Left lung (tissue), 10 donors: ENCODE results near the gene CYSRT1. TPM values are rescaled to one million over a fixed set of nuclear protein-coding genes. Genes with fewer than 3 reads are reported as not detected.

Source experiments
- ATAC-seq: fragments of 200-7000 bp; cut with Tn5 transposase; one replicate; pipeline ENCODE4 v1.9.1; 2020; ENCODE audit warnings: moderate library complexity
- DNase-seq, 4 donors: peaks; one replicate each; pipeline ENCODE4 v3.0.0-alpha.2; 2013 to 2020
- H3K27ac ChIP-seq, 2 donors: fragments of 200-600 bp; sonication (generic) in 1 of 2; one replicate each; pipeline versions ENCODE4 v1.5.0 to v1.8.0; 2020 to 2021
- H3K27me3 ChIP-seq, 2 donors: fragments of 200-600 bp; sonication (generic) in 1 of 2; one replicate each; pipeline versions ENCODE4 v1.5.0 to v1.8.0; 2020 to 2021
- H3K36me3 ChIP-seq, 2 donors: fragments of 200-600 bp; sonication (generic) in 1 of 2; one replicate each; pipeline versions ENCODE4 v1.5.0 to v1.8.0; 2020 to 2021
- H3K4me1 ChIP-seq, 2 donors: fragments of 200-600 bp; one replicate each; pipeline ENCODE4 v1.8.0; 2021
- H3K4me3 ChIP-seq, 2 donors: fragments of 200-600 bp; sonication (generic) in 1 of 2; one replicate each; pipeline versions ENCODE4 v1.5.0 to v1.8.0; 2020 to 2021; ENCODE audit warnings: mild to moderate bottlenecking in 1 of 2
- H3K9me3 ChIP-seq, 2 donors: fragments of 200-600 bp; sonication (generic) in 1 of 2; one replicate each; pipeline versions ENCODE4 v1.5.0 to v1.8.0; 2020 to 2021
- intact Hi-C, 2 donors: fragments of 100-400 bp; cut with DNase I; formaldehyde crosslinking; loops; one replicate each; pipeline versions ENCODE4 v1.11.2 to v1.14.2; 2022
- polyA plus RNA-seq, 6 donors: library from polyadenylated mRNA; unstranded; fragments of 120-200 nt; gene quantifications; one replicate each; pipeline ENCODE4 v1.2.1, GENCODE V29; 2013; ENCODE audit not compliant: insufficient read length in 6 of 6
- total RNA-seq, 2 donors: library from RNA; stranded (reverse); fragmentation: NEBNext Ultra II Directional; extraction: Animal tissue kit (Norgen Biotek cat#: 25700); gene quantifications; one replicate each; pipeline ENCODE4 v1.2.1, GENCODE V29; 2021
- TF ChIP-seq, protein P1 (sequence below), 2 donors: fragments of 200-600 bp; sonication (generic) in 1 of 2; IDR thresholded peaks; one replicate each; pipeline versions ENCODE4 v1.5.0 to v1.8.0; 2021; ENCODE audit warnings: antibody characterized with exemption in 2 of 2
- donor health status: DM: no; HTN: yes; CAD: no.
- donor health status: DM: no; HTN: no; CAD: no.

Gene CYSRT1
- total and polyA plus RNA-seq, 8 donors = 0.44 to 3.7 (median 2.3) TPM

DNA sequence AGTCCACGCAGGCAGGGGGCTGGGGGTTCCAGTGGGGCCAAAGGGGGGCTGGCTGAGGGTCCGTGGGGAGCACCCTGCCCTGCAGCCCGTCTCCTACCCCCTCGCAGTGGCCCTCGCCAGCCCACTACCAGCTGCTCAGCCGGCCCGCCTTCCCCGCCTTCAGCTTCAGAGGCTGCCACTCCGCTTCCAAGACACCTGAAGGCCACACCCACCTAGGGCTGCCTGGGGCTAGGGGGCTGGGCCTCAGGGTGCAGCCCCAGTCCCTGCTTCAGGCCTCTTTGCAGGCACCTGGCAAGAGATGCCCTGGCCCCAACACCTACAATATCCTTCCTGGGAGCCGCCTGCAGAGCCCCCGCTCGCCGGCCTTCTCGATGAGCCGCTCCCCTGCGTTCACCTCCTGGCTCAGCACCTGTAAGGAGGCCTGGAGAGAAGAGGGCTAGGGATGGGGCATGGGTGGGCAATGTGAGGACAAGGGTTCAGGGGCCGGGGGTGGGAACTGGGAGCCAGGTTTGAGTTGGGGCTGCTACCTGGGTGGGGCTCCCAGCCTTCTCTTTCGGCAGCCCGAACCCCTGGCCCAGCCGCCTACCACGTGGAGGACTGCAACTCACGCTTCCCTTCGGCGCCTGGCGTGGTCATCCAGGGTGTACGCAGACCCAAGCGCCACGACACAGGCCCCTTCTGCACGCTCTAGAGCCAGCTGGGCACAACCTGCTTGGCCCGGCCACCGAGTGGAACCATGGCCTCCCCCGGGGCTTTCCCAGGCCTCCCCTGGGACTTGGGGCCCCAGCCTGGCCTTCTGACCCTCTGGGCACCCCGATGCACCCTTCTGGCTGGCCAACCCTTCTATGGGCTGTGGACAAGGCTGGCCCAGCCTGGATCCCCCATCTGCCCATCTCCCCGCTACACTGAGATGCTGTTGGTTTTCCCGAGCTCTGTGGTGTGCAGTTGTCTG lies 27.9 kb downstream of the CYSRT1 start:
- Histone ChIP-seq H3K27ac (no peak overlapping the region), H3K36me3 (peaks cover 0 to 12% of the 10 kb centered on the region in 2 donors), H3K27me3 (no peaks in the 10 kb centered on the region), H3K4me1 (peaks cover 13 to 28% of the 10 kb centered on the region in 2 donors), H3K9me3 (no peaks in the 10 kb centered on the region), H3K4me3 (no peak overlapping the region)
- DNase-seq (peak in 1 of 4 donors; percentile 32), ATAC-seq (no peak)
- intact Hi-C loops = no loop called here
- TF ChIP-seq, protein P1, sequence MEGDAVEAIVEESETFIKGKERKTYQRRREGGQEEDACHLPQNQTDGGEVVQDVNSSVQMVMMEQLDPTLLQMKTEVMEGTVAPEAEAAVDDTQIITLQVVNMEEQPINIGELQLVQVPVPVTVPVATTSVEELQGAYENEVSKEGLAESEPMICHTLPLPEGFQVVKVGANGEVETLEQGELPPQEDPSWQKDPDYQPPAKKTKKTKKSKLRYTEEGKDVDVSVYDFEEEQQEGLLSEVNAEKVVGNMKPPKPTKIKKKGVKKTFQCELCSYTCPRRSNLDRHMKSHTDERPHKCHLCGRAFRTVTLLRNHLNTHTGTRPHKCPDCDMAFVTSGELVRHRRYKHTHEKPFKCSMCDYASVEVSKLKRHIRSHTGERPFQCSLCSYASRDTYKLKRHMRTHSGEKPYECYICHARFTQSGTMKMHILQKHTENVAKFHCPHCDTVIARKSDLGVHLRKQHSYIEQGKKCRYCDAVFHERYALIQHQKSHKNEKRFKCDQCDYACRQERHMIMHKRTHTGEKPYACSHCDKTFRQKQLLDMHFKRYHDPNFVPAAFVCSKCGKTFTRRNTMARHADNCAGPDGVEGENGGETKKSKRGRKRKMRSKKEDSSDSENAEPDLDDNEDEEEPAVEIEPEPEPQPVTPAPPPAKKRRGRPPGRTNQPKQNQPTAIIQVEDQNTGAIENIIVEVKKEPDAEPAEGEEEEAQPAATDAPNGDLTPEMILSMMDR (IDR thresholded peaks at IDR 0.05) = no peak

DNA sequence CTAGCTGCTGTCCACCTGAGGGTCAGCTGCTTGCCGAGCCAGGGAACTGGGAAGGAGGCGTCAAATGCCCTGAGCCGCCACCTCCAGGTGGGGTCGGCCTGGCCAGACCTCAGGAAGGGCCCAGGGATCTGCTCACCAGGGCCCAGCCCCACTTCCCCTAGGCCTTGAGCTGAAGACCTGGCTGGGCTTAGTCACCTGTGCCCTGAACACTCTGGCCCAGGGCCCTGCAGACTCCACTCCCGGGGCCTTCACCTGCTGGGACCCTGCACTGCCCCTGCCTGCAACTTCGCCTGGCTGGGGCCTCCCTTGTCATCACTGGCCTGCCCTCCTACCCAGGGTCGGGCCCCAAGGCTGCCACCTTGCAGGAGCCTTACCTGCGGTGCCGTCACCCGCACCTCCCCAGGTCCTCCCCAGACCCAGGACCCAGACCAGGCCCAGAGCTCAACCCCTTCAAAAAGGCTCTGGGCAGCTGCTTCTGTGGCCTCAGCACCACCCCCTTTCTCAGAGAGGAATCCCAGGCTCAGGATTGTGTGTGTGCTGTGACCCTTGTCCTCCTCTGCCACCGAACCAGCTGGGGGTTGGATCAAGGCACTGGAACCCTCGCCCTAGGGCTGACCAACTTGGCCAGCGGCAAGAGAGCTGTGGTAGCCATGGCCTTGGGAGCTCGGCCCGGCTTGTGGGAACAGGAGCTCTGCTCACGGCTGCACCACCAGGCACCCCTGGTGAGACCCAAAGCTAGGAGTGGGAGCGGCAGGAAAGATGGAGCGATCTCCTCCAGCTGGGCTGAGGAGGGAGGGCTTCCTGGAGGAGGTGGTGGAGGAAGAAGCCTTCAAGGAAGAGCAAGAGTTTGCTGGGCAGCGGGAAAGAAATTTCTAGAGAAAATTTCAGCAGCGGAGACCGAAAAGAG lies 29.0 kb downstream of the CYSRT1 start:
- Histone ChIP-seq H3K9me3 (no peaks in the 10 kb centered on the region), H3K4me3 (peak overlapping the region; percentile 98 to 99), H3K36me3 (peaks cover 0 to 22% of the 10 kb centered on the region in 2 donors), H3K27me3 (no peaks in the 10 kb centered on the region), H3K4me1 (peaks cover 13 to 28% of the 10 kb centered on the region in 2 donors), H3K27ac (peak overlapping the region in 1 of 2 donors; percentile 83)
- ATAC-seq = peak; percentile 1
- intact Hi-C loops = no loop called here
- TF ChIP-seq, protein P1 (IDR thresholded peaks at IDR 0.05) = no peak
- no peak for DNase-seq

DNA sequence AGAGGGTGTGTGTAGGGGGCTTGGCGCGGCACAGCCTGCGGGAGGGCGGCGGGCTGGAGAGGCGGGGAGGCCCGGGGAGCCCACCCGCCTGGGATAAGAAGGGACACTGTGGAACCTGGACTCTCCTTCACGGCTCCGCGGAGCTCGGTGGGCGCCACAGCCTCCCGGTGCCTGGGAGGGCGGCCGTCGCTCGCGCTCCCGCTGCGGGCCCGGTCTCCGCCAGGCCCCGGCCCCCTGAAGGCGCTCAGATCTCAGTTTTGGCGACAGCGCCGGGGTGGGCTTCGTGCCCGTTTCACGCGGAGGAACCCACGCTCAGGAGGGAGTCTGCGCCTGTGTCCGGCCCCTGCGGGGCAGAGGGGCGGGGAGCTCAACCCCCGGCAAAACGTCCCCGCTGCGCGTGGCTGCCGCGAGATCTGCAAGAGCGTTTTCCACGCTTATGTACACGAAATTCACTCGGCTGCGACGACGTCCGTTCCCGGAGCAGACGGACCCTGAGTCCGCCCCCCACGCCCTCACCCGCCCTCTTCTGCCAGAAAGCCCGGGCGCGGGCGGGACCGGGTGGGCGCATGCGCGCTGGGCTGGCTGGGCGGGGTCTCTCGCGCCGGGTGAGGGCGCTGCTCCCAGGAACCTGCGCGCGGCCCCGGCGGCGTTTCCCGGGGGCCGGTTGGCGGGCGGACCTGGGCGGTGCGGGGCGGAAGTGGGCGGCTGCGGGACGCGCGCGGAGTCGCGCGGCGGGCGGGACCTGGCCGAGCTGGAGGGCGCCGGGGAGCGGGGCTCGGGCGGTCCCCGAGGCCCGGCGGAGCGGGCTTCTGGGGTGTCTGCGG lies 29.9 kb downstream of the CYSRT1 start, which contains the start of gene NELFB:
TSS of gene NELFB (plus strand) at position 704 of the 824 bp plus-strand sequence.
- peak; percentile 93 for ATAC-seq
- Histone ChIP-seq H3K9me3 (no peaks in the 10 kb centered on the region), H3K36me3 (peaks cover 0 to 27% of the 10 kb centered on the region in 2 donors), H3K27me3 (no peaks in the 10 kb centered on the region), H3K27ac (peak within 1 kb of the TSS; percentile 53 to 83), H3K4me1 (peaks cover 13 to 28% of the 10 kb centered on the region in 2 donors), H3K4me3 (peak within 1 kb of the TSS; percentile 98 to 99)
- TF ChIP-seq, protein P1 (IDR thresholded peaks at IDR 0.05) = no peak
- DNase-seq = peak; percentile 91 to 99 (median 94)
- intact Hi-C loops = no loop called here

DNA sequence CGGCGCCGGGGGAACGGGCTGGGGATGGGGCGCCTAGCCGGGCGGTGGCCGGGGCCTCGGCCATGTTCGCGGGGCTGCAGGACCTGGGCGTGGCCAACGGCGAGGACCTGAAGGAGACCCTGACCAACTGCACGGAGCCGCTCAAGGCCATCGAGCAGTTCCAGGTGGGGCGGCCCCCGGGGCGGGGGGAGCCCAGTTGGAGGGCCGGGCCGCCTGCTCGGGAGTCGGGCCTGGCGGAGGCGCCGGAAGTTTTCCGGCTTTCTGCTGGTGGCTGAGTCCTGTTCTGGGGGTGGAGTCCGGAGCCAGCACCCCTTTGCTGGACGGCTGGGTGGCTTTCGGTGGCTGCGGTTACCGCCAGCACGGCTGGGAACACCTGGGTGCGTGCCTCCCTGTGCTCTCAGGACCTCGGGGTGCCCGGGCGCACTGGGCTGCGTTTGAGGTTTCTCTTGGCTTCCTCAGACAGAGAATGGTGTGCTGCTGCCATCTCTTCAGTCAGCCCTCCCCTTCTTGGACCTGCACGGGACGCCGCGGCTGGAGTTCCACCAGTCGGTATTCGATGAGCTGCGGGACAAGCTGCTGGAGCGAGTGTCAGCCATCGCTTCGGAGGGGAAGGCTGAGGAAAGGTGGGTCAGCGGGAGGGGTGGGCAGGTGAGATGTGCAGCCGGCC lies 30.6 kb downstream of the CYSRT1 start:
- intact Hi-C loops = no loop called here

More for the DNA sequence above, 30.6 kb downstream of the CYSRT1 start:
- DNase-seq = no peak
- H3K27me3 ChIP-seq = no peaks in the 10 kb centered on the region
- peaks cover 0 to 27% of the 10 kb centered on the region in 2 donors for H3K36me3 ChIP-seq
- peak; percentile 41 for ATAC-seq
- no peaks in the 10 kb centered on the region for H3K9me3 ChIP-seq
- peaks cover 13 to 28% of the 10 kb centered on the region in 2 donors for H3K4me1 ChIP-seq
- H3K4me3 ChIP-seq = peak overlapping the region; percentile 98 to 99
- H3K27ac ChIP-seq = peak overlapping the region; percentile 53 to 83
- TF ChIP-seq, protein P1 (IDR thresholded peaks at IDR 0.05) = no peak
